Chondrocyte (in vitro differentiated cells): ENCODE results near the gene NUDT22. TPM values are rescaled to one million over a fixed set of nuclear protein-coding genes. Genes with fewer than 3 reads are reported as not detected.

Experiments used
- DNase-seq: peaks from one replicate; pipeline ENCODE4 v3.0.0; 2021; ENCODE audit warnings: mixed read lengths, low spot score
- H3K27ac Mint-ChIP-seq: one replicate; pipeline ENCODE4 v1.8.0; 2021; ENCODE audit warnings: mild to moderate bottlenecking, moderate library complexity, mixed read lengths; ENCODE audit not compliant: unreplicated experiment
- H3K27me3 Mint-ChIP-seq: 2 replicates; pipeline ENCODE4 v1.8.0; 2021; ENCODE audit warnings: low read depth, mixed read lengths
- H3K36me3 Mint-ChIP-seq: 2 replicates; pipeline ENCODE4 v1.8.0; 2021; ENCODE audit warnings: low read depth, mixed read lengths
- H3K4me1 Mint-ChIP-seq: 2 replicates; pipeline ENCODE4 v1.8.0; 2021; ENCODE audit warnings: low read depth, mild to moderate bottlenecking, mixed read lengths
- H3K4me3 Mint-ChIP-seq: one replicate; pipeline ENCODE4 v1.8.0; 2021; ENCODE audit warnings: mild to moderate bottlenecking, moderate library complexity, mixed read lengths; ENCODE audit not compliant: unreplicated experiment
- H3K9me3 Mint-ChIP-seq: 2 replicates; pipeline ENCODE4 v1.8.0; 2021; ENCODE audit warnings: low read depth, mixed read lengths
- CTCF ChIP-seq: fragments of 200-600 bp; sonication (generic); IDR thresholded peaks from 2 replicates; pipeline ENCODE4 v1.5.0; 2021; ENCODE audit warnings: antibody characterized with exemption, mild to moderate bottlenecking, moderate library complexity
- total RNA-seq: library from RNA; stranded (reverse); gene quantifications from 3 replicates; pipeline ENCODE4 v1.2.1, GENCODE V29; 2021

NUDT22 gene
- total RNA-seq, 1 donor from 2014 or later = 42.1 TPM

- DNase-seq = no peak
- Mint-ChIP-seq H3K9me3 (no peaks in the 10 kb centered on the region), H3K27me3 (no peaks in the 10 kb centered on the region), H3K36me3 (peaks cover 23% of the 10 kb centered on the region), H3K4me3 (no peak overlapping the region), H3K4me1 (peaks cover 19% of the 10 kb centered on the region), H3K27ac (no peak overlapping the region)
- no peak for TF ChIP-seq CTCF
Observed at GRCh38 chr11:64256300-64256699, 30.2 kb downstream of the NUDT22 start.

- H3K9me3 Mint-ChIP-seq = no peaks in the 10 kb centered on the region
- H3K27me3 Mint-ChIP-seq = no peaks in the 10 kb centered on the region
- TF ChIP-seq CTCF = no peak
- DNase-seq = peak; percentile 87
- H3K36me3 Mint-ChIP-seq = peaks cover 33% of the 10 kb centered on the region
- peaks cover 14% of the 10 kb centered on the region for H3K4me1 Mint-ChIP-seq
- no peak overlapping the region for H3K4me3 Mint-ChIP-seq
- no peak overlapping the region for H3K27ac Mint-ChIP-seq
Observed at GRCh38 chr11:64258356-64258755, 32.3 kb downstream of the NUDT22 start.

GRCh38 chr11:64258946-64259532, 33.0 kb downstream of the NUDT22 start:
- DNase-seq = no peak
- Mint-ChIP-seq H3K27me3 (no peaks in the 10 kb centered on the region), H3K4me3 (no peak overlapping the region), H3K27ac (no peak overlapping the region), H3K4me1 (peaks cover 7% of the 10 kb centered on the region), H3K36me3 (peaks cover 34% of the 10 kb centered on the region), H3K9me3 (no peaks in the 10 kb centered on the region)
- no peak for TF ChIP-seq CTCF

GRCh38 chr11:64259533-64260067, 33.5 kb downstream of the NUDT22 start:
- Mint-ChIP-seq H3K27me3 (no peaks in the 10 kb centered on the region), H3K27ac (no peak overlapping the region), H3K36me3 (peaks cover 34% of the 10 kb centered on the region), H3K4me3 (no peak overlapping the region), H3K9me3 (no peaks in the 10 kb centered on the region), H3K4me1 (peaks cover 5% of the 10 kb centered on the region)
- no peak for TF ChIP-seq CTCF
- DNase-seq = no peak

GRCh38 chr11:64260147-64260708, 34.2 kb downstream of the NUDT22 start:
- DNase-seq = no peak
- H3K27ac Mint-ChIP-seq = peak overlapping the region; percentile 74
- H3K4me3 Mint-ChIP-seq = no peak overlapping the region
- H3K4me1 Mint-ChIP-seq = peaks cover 5% of the 10 kb centered on the region
- no peaks in the 10 kb centered on the region for H3K27me3 Mint-ChIP-seq
- no peaks in the 10 kb centered on the region for H3K9me3 Mint-ChIP-seq
- TF ChIP-seq CTCF = no peak
- peaks cover 34% of the 10 kb centered on the region for H3K36me3 Mint-ChIP-seq
